Measurements from ENCODE around the gene ARMH2.

DNA sequence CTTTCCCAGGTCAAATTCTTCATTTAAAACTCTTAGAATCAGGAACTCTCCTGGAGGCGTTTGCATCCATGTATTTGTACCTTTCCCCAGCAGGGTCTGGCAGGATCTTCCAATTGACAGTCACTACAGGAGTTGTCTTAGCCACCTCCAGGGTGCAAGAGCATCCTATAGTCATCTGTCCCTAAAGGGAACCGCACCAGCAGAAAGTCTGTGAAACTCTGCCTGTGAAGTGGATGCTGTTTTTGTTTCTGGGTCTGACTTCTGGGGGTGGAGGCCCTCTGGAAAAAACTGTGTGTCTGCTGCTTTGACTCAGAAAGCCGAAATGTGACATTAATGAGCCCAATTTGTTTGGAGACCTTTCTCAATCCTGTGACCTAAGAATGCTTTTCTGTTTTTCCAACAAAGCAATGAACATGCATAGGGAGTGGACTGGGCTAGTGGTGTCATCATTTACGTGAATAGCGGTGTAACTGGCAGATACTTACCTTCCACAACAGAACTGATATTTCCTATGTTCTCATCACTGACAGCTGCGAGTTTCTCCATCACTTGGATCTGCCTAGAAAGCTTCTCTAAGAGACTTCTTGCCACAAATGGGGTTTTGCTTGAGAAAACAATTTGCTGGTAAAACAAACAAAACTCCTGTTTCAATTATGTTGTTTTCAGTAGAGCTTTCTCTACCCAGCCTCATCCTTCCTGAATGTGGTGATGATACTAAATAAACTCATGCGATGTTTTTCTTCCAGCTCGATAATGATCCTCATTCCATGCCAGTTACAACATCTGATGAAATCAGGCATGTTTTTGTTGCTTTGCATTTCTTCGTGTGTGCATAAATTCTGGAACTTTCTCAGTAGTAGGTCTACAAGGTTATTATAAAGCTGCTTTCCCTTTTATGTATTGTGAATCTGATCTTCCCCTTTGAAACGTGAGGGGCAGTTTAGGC, 33.3 kb upstream of the ARMH2 start:
- TF ChIP-seq, protein P1, sequence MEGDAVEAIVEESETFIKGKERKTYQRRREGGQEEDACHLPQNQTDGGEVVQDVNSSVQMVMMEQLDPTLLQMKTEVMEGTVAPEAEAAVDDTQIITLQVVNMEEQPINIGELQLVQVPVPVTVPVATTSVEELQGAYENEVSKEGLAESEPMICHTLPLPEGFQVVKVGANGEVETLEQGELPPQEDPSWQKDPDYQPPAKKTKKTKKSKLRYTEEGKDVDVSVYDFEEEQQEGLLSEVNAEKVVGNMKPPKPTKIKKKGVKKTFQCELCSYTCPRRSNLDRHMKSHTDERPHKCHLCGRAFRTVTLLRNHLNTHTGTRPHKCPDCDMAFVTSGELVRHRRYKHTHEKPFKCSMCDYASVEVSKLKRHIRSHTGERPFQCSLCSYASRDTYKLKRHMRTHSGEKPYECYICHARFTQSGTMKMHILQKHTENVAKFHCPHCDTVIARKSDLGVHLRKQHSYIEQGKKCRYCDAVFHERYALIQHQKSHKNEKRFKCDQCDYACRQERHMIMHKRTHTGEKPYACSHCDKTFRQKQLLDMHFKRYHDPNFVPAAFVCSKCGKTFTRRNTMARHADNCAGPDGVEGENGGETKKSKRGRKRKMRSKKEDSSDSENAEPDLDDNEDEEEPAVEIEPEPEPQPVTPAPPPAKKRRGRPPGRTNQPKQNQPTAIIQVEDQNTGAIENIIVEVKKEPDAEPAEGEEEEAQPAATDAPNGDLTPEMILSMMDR (IDR thresholded peaks at IDR 0.05), result no peak
- no peak for TF ChIP-seq POLR2A (IDR thresholded peaks at IDR 0.05)

Measured in esophagus squamous epithelium (tissue), 4 donors.